ENCODE measurements around the gene SRMS. TPM values are rescaled to one million over a fixed set of nuclear protein-coding genes. Genes with fewer than 3 reads are reported as not detected.

SRMS gene
- total RNA-seq, 1 donor: not detected

DNA sequence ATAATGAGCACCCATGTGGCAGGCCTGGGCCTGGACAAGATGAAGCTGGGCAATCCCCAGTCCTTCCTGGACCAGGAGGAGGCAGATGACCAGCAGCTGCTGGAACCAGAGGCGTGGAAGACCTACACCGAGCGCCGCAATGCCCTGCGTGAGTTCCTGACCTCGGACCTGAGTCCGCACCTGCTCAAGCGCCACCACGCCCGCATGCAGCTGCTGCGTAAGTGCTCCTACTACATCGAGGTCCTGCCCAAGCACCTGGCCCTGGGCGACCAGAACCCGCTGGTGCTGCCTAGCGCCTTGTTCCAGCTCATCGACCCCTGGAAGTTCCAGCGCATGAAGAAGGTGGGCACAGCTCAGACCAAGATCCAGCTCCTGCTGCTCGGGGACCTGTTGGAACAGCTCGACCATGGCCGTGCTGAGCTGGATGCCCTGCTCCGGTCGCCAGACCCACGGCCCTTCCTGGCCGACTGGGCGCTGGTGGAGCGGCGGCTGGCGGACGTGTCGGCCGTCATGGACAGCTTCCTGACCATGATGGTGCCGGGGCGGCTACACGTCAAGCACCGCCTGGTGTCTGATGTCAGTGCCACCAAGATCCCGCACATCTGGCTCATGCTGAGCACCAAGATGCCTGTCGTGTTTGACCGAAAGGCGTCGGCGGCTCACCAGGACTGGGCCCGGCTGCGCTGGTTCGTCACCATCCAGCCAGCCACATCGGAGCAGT lies 8.3 kb upstream of the SRMS start:
- DNase-seq (ENCODE audit: low read depth in 2 of 3, low spot score in 2 of 3): no peak

DNA sequence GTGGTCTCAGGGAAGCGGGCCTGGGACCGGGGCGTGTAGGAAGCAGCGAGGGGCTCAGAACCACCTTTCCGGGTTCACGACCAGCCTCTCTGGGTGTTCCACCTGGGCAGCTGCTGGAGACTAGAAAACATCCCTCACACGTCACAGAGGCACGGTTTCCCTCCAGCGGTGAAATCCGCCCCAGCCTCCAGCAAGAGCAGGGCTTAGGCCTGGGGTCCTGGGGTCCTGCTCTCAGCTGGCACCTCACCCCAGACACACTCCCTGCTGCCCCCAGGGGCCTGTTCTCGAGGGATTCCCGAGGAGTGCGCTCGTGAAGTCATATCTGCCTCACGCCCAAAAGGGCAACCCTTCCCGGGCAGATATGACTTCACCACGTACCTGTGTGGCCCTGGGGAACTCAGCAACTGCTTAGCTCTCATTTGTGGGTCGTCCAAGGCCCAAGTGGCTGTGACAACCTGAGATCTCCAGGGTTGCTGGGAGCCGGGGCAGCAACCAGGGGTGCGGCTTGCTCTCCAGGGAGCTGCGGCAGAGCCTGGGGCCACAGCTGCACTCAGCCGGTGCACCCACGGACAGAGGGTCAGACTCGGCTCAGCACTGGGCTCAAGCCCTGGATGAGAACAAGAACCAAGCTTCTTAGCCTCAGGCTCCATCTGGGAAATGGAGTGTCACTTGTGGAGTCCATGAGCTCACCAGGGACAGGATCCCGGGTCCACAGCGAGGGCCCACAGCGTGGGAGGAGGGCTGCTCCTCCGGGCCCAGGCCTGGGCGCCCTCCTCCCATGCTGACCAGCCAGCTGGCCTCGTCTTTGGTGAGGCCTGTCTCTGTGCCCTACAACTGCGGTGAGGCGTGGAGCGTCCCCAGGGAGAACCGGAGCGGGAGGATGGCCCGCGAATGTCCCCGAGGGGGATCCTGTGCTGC lies 7.1 kb upstream of the SRMS start:
- no peak for DNase-seq (ENCODE audit: low read depth in 2 of 3, low spot score in 2 of 3)

DNA sequence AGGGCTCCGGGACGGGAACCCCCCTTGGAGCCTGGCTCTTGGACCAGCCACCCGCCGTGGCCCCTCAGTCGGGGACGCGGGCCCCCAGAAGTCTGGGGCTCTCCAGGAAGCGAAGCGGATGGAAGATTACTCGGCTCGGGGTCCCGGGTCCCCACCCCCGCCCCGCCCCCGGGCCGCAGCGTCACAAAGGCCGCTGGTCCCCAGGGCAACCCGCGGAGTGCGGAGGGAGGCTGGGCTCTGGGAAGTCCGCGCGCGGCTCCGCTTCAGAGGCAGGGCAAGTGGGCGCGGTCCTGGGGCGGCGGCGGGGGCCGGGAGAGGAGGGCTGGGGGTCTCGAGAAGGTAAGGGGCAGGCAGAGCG lies 6.4 kb upstream of the SRMS start, which contains the start of gene FNDC11:
TSS of gene FNDC11 (plus strand) at position 227 of the 358 bp plus-strand sequence. CDS start 1,505 bp downstream, outside the sequence.
- DNase-seq (ENCODE audit: low read depth in 2 of 3, low spot score in 2 of 3): peak in 2 of 3 donors; percentile 75 to 78

DNA sequence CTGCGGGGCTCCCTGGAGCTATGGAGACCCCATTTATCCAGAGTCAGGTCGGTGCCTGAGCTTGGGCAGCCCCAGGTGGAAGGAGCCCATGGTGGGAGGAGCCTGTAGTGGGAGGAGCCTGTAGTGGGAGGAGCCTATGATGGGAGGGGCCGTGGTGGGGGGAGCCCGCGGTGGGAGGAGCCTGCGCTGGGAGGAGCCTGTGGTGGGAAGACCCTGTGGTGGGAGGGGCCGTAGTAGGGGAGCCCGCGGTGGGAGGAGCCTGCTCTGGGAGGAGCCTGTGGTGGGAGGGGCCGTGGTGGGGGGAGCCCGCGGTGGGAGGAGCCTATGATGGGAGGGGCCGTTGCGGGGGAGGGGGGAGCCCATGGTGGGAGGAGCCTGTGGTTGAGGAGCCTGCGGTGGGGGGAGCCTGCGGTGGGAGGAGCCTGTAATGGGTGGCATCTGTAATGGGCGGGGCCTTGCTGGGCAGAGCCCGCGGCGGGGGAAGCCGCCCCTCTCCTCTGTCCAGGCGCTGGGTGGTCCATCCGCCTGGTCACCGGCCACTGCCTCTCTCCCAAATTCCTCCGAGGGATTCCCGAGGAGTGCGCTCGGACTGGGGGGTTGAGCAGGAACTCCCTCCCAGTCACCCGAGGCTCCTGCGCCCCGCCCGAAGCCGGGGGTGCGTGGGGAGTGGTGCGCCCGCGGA lies 5.8 kb upstream of the SRMS start:
- DNase-seq (ENCODE audit: low read depth in 2 of 3, low spot score in 2 of 3): peak; percentile 82 to 90 (median 88)

DNA sequence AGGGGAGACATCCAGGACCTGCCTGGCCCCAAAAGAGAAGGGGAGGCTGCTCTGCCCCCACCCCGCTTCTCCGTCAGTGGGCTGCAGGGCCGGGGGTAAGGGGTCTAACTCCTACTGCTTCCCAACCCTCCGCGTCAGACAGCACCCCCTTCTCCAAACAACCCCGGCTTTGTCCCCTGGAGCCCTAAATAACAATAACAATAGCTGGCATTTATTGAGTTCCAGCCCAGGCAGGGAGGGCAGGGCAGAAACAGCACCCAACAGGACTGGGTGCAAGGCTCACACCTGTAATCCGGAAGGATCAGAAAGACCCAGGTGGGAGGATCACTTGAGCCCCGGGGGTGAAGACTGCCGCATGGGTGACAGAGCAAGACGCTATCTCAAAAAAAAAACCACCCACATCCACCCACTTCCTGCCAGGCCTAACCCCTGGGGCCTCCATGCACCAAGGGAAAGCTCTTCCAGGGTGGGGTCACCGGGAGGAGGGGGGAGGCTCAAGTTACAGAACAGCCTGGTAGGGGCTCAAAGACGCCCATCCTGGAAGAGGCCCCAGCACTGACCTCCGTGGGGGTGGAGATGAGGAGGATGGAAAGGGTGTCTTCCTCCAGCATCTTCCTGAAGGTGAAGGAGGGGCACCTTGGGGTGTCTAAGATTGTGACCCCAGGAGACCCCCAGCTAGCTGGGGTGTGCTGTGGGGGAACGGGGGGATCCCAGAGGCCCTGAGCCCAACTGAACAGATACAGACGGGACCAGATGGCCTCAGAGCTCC lies 5.1 kb upstream of the SRMS start:
- DNase-seq (ENCODE audit: low read depth in 2 of 3, low spot score in 2 of 3): peak; percentile 37 to 72 (median 65)

DNA sequence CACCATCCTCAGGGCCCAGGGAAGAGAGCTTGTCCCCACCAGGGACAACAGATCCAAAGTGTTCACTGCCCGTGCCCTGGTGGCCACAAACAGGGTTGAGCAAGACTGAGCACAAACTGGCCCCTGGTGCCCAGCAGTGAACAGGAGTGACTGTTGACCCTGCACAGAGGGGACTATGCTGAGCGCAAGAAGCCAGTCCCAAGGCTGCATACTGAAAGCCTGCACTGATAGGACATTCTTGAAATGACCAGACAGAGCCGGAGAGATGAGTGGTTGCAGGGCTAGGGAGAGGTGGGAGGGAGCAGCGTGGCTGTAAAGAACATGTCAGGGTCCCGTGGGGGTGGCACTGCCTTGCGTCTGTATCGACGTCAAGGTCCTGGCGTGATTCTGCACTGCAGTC lies 3.5 kb upstream of the SRMS start:
- DNase-seq (ENCODE audit: low read depth in 2 of 3, low spot score in 2 of 3): no peak

DNA sequence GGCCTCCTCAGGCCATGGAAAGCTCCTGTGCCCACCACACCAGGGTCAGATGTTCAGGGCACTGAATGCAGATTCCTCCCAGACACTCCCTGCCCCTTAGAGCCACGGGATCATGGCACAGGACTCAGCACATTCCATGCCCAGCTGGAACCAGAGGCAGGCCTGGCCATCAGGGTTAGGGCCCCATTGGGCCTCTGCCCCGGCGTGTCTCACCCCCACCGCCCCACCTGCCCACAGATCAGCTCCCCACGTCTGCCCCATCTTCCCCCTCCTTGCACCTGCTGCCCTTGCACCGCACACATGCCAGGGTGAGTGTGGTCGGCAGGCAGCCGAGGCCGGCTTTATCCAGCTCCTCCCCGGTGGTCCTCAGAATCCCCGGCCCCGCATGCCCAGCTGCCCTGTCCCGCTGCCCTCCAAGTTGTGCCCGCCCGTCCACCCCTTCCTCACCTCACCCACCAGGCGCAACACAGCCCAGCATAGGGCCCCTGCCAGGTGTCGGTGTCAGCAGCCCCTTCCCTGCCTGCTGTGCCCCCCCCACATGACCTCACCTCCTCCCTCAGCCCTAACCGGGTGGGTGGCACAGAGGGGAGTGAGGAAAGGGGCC lies 2.2 kb upstream of the SRMS start:
- DNase-seq (ENCODE audit: low read depth in 2 of 3, low spot score in 2 of 3): no peak

DNA sequence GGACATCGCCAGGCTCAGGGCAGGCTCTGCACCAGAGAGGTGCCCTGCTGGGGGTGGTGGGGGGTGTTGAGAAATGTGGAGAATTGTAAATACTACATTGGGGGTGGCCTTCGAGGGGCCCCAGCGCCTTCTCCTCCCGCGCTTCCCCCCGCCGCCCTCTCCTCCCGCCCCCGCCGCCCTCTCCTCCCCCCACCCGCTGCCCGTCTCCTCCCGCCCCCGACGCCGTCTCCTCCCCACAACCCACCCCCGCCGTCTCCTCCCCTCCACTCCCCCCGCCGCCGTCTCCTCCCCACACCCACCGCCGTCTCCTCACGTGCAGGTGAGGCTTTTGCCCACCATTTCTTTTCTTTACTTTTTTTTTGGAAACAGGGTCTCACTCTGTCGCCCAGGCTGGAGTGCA lies 1.5 kb upstream of the SRMS start:
- DNase-seq (ENCODE audit: low read depth in 2 of 3, low spot score in 2 of 3): no peak

DNA sequence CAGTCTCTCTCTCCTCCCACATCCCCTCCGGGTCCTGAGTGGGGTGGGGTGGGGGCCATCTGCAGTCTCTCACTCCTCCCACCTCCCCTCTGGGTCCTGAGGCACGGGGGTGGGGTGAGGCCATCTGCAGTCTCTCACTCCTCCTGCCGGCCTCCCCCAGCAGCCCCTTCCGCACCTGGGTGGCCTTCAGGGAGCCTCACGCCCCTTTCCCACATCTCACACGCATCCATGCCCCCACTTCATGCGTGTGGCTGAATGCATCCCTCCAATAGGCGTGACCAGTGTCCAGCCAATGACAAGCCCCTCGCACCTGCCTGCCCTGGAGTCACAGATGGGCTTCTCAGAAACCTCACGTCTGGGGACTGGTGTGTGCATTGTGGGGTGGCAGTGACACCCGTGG lies 993 bp upstream of the SRMS start:
- DNase-seq (ENCODE audit: low read depth in 2 of 3, low spot score in 2 of 3): no peak

DNA sequence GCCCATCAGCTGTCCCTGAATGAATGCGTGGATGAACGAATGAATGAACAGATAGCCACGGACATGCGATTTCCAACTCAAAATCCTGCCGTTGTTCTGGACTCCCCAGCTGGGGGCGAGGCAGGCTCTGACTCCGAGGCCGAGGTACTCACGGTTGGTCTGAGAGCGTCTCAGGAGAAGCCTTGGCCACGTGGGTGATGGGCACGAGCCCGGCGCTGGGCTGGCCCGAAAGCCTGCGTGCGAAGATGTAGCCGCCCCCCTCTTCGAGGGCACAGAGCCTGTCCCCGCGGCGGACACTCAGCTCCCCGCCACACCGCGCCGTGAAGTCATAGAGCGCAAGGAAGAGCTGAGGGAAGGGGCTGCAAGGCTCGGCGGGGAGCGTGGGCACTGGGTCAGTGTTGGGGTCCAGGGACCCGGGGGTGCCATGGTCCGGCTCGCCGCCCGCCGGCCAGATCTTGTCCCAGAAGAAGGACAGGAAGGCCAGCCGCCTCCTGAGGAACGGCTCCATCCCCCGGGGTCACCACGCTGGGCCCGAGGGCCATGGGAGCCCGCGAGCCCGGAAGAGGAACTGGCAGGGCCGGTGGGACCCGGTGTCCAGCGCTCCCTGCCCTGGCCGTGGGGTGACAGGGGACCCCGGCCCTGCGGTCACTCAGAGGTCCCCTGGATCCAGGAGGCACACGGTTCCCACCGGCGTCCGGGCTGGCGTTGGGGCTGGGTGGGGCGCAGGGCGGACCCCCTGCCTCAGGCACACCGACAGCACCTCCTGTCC lies 409 bp downstream of the SRMS start:
- no peak for DNase-seq (ENCODE audit: low read depth in 2 of 3, low spot score in 2 of 3)

DNA sequence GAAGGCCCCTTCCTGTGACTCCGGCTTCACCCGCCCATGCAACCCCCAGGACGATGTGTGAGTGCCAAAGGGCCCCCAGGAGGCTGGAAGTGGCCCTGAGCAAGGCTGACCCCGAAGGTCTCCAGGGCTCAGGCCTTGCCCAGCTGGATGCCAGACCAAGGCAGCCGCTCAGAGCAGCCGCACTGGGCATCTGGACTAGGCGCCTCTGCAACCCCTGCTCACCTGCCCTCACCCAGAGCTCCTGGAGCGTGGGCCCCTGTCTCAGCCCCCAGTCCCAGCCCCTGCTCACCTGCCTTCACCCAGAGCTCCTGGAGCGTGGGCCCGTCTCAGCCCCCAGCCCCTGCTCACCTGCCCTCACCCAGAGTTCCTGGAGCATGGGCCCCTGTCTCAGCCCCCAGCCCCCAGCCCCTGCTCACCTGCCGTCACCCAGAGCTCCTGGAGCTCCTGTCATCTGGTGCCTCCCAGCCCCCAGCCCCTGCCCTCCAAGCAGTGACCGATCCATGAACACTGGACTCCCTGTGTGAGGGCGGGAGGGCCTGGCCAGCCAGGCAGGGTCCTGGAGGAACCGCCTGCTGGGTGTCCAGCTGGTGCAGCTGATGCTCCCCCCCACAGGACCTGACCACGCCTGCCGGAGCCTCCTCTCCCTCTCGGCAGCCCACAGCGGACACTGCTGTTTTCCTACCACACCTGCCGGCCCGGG lies 1.1 kb downstream of the SRMS start:
- no peak for DNase-seq (ENCODE audit: low read depth in 2 of 3, low spot score in 2 of 3)

DNA sequence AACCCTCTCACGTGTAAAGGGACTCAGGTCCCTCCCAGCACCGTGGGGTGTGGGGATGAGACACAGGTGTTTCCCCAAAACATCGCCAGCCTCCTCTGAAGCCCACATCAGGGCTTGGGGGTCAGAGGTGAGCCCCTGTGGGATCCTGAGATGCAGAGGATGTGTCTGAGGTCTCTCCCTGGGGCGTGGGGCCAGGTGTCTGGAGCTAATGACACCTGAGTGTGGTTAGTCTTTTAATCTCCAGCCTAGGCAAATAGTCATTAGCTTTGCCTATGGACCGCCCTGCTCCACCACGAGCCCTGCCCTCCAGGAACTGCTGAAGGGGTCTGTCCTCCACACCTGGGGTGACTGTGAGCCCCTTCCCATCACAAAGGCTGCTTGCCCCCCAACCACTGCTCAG lies 1.7 kb downstream of the SRMS start:
- no peak for DNase-seq (ENCODE audit: low read depth in 2 of 3, low spot score in 2 of 3)

DNA sequence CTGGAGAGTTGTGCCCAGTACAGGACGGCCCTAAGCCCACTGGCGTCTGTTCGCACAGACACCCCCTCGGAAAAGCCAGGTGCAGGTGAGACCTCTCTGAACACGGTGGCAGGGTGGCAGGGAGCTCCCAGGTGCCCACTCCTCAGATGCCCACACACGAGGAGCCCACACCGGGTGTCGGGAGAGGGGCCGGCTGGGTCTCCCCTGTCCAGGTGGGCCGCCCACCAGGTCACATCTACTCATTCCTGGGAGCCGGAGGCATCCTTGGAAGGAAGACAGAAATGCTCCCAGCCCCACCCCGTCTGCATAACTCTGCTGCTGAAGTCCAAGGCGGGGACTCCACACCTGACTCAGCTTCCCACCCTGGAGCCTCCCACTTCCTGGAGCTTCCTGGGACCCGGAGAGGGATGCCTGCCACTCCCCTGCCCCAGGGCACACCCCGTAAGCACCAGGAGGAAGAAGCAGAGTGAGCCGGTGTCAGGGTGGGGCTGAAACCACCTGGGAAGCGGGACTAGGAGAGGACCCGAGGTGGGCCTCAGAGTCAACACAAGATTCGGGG lies 2.5 kb downstream of the SRMS start:
- no peak for DNase-seq (ENCODE audit: low read depth in 2 of 3, low spot score in 2 of 3)

DNA sequence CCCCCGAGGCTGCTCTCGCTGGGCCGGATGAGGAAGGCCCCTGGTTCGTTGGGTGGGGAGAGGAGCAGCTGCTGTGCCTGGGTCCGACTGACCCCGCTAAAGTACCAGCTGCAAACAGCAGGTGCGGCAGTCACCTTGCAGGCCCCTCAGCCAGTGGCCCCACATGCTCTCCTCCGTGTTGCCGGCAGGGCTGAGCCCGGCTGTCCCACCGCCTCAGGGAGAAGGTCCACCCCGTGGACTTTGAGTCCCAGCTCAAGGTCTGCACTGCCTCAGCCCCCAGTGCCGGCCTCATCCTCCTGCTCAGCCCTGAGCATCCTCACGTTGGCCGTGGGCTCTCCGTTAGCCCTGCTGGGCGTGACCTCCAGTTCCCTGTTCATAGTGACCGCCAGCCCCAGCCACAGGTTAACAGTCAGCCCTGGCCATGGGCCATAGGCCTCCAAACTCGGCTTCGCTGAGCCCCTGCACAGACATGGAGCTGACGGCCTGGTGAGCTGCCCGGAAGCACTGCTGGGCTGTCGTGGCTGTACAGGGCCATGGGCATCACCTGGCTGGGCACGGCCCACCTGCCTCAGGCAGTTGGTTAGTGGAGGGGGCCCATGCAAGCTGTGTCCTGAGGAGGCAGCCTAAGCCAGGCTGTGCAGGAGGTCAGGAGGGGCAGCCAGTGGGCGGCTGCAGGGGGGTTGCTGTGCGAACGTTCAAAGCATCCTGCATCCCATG lies 3.1 kb downstream of the SRMS start:
- no peak for DNase-seq (ENCODE audit: low read depth in 2 of 3, low spot score in 2 of 3)

DNA sequence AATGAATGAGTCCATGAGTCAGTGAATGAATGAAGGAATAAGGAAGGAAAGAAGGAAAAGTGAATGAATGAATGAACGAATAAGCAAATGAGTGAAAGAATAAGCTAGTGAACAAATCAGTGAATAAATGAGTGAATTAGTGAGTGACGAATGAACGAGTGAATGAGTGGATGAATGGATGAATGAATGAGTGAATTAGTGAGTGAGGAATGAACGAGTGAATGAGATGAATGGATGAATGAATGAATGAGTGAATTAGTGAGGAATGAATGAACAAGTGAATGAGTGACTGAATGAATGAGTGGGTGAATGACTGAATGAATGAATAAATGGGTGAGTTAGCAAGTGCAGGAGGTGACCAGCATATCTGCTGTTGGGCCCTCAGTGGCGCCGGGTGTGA lies 3.8 kb downstream of the SRMS start:
- no peak for DNase-seq (ENCODE audit: low read depth in 2 of 3, low spot score in 2 of 3)

DNA sequence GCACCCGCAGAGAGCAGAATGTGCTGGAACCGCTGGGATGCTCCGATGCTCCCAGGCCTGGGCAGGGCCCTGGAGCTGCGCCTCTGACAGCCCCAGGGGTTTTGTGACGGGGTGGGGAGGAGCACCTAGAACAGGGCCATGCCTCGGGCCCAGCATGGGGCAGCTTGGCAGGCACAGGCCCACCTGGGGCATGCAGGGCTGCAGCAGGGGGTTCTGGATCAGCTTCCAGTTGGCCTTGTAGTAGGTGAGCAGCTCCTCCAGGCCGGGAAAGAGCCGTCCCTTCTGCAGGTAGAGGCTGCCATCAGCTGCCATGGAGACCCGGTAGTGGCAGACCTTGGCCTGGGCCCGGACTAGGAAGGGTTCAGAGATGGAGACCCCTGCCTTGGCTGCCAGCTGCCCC lies 4.4 kb downstream of the SRMS start:
- DNase-seq (ENCODE audit: low read depth in 2 of 3, low spot score in 2 of 3): no peak

DNA sequence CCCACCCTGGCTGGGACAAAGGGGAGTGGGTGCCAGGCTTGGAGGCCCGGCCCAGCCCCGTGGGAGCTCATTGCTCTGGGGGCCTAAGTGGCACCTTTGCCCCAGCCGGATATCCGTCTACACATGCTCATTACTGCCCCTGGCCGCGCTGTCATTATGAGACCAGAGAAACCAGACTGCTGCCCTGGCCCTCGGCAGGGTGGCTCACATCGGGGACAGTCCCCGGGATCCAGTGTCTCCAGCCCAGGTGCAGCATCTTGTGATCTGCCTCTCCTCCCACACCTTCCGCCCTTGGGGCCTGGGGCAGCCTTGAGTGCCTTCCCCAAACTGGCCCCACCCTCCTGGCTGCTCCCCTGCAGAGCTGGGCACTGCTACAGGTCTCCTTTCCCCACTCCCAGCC lies 4.9 kb downstream of the SRMS start:
- no peak for DNase-seq (ENCODE audit: low read depth in 2 of 3, low spot score in 2 of 3)

DNA sequence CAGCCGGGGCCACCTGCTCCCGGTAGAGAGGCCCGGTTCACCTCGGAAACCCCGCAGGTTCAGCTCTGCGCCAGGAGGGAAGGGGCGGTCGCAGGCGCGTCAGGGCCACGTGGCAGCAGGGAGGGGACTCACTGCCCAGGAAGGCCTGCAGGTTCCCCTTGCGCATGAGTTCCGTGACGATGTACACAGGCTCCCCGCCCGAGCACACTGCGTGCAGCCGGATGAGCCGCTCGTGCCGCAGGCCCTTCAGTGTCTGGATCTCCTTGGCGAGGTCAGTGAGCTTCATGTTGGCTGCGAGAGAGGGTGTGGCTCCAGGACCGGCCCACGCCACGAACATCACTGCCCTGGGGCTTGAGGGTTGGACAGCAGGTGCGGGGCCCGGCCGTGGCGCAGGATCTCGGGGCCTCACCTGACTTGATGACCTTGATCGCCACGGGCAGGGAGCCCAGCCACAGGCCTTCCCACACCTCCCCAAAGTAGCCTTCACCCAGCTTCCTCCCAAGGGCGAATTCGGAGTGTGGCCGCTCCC lies 5.5 kb downstream of the SRMS start:
- no peak for DNase-seq (ENCODE audit: low read depth in 2 of 3, low spot score in 2 of 3)
